NCI-H2196 treated with DMSO at 0.1 percent for 48 hours (cell line): ENCODE data around the gene SUN3.
"Not testable (repeated sequence)": the region's sequence is repeated elsewhere in the genome, so short reads cannot be mapped to it uniquely, and the experiment has no call there.

Experiments
- DNase-seq: peaks from one replicate; lab custom pipeline; 2025; ENCODE audit not compliant: unreplicated experiment; lab: John Stamatoyannopoulos, UW

SUN3 gene

GRCh38 chr7:47945261-47946015, 83.5 kb downstream of the SUN3 start:
- peak; percentile 3 for DNase-seq

- DNase-seq: no peak
Measured at GRCh38 chr7:47944536-47945260, 84.2 kb downstream of the SUN3 start.

- DNase-seq: no peak
Measured at GRCh38 chr7:47943676-47944474, 85.0 kb downstream of the SUN3 start.

- not testable (repeated sequence) for DNase-seq
Measured at GRCh38 chr7:47942651-47943050, 86.3 kb downstream of the SUN3 start.

GRCh38 chr7:47942132-47942531, 86.8 kb downstream of the SUN3 start:
- DNase-seq: no peak

DNA sequence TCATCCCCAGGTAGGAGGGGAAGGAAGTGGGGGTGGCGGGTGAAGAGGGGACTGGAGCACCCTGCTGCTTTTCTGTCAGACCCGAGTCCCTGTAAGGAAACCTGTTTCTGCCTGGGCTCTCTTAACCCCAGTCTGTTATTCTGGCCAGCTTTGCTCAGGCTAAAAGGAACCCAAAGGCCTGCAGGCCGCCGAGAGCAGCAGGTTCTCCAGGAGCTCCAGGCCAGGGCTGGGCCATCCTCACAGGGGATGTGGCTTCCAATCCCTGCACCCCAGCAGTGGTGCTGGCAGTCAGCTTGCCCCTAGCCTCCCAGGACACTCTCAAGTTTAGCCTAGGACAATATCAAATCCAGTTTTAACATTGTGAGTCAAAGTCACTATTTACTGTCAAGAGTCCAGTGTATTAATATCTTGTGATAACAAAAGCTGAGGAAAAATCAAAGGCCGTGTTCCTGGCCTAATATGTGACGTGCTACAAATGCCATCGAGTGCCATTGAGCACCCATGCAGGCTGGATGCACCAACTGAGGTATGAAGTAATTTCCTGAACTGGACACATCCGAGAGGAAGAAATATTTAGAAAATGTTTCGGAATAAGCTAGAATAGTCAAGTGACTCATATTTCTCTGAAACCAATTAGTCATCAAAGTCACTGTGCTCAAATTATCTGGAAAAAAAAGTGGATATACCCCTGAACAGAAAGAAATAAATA, 87.6 kb downstream of the SUN3 start:
- DNase-seq: no peak

- DNase-seq: no peak
Measured at GRCh38 chr7:47940088-47941013, 88.6 kb downstream of the SUN3 start.

GRCh38 chr7:47939425-47940036, 89.4 kb downstream of the SUN3 start:
- no peak for DNase-seq

DNA sequence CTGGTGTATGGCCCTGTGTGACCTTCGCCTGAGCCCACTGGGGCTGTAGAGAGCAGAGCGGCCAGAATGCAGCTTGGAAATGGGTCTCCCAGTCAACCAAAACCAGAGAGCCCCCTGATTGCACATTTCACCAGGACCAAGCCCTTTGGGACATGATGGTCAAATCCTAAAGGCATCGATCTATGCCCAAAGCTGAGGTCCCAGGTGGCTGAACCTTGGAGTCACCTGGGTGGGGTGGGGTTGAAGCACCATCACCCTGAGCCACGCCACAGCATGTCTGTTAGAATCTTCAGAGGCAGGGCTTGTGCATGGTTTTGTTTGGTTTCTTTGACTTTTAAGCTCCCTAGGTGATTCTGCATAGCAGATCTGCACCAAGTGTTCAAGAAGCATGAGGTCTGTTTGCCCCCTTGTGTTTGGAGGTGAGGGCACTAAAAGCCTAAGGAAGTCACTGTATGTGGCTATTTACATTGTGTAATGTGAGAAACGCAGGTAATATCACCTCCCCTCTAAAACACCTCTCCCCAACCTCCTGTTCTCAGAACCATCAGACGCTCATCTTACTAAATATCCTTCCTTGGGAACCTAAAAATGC, 90.2 kb downstream of the SUN3 start:
- DNase-seq: no peak

GRCh38 chr7:47937711-47938573, 91.0 kb downstream of the SUN3 start:
- DNase-seq: no peak
